Activated CD4-positive, alpha-beta T cell treated with anti-CD3 and anti-CD28 coated beads for 36 hours (primary cell): ENCODE results near the gene NAV3. TPM values are rescaled to one million over a fixed set of nuclear protein-coding genes. Genes with fewer than 3 reads are reported as not detected.

Source experiments
- ATAC-seq: fragments of 200-7000 bp; cut with Tn5 transposase; one replicate; pipeline ENCODE4 v1.10.0; 2021; ENCODE audit warnings: mild to moderate bottlenecking, moderate library complexity
- CTCF ChIA-PET: fragments of 350-600 bp; sonication (Branson Sonifier 250); formaldehyde crosslinking; loops from one replicate; lab custom pipeline; 2021; ENCODE audit warnings: antibody characterized with exemption; lab: Charles Lee
- POLR2A ChIA-PET: fragments of 350-600 bp; sonication (Branson Sonifier 250); formaldehyde crosslinking; loops from one replicate; lab custom pipeline; 2021; ENCODE audit warnings: antibody characterized with exemption, inconsistent platforms; lab: Charles Lee
- DNase-seq: peaks from one replicate; pipeline ENCODE4 v3.0.0-alpha.2; 2020
- H3K27ac Mint-ChIP-seq: one replicate; pipeline ENCODE4 v1.8.0; 2021; ENCODE audit warnings: mixed read lengths
- H3K27me3 Mint-ChIP-seq: one replicate; pipeline ENCODE4 v1.8.0; 2021; ENCODE audit warnings: mixed read lengths
- H3K36me3 Mint-ChIP-seq: one replicate; pipeline ENCODE4 v1.8.0; 2021; ENCODE audit warnings: low read depth, mixed read lengths
- H3K4me1 Mint-ChIP-seq: one replicate; pipeline ENCODE4 v1.8.0; 2021; ENCODE audit warnings: mixed read lengths
- H3K4me3 Mint-ChIP-seq: one replicate; pipeline ENCODE4 v1.8.0; 2021; ENCODE audit warnings: mild to moderate bottlenecking, moderate library complexity, mixed read lengths
- H3K9me3 Mint-ChIP-seq: one replicate; pipeline ENCODE4 v1.8.0; 2021; ENCODE audit warnings: low read depth, mixed read lengths
- intact Hi-C, 2 experiments: fragments of 100-400 bp; cut with DNase I in 1 of 2; cut with micrococcal nuclease in 1 of 2; formaldehyde crosslinking; loops; one replicate each; pipeline versions ENCODE4 v1.14.2 to v1.15.1; 2022 to 2024; cut with DNase I, micrococcal nuclease
- total RNA-seq, 2 experiments: library from RNA; stranded (reverse); gene quantifications; one replicate each; pipeline ENCODE4 v1.2.3, GENCODE V29; 2021

Gene NAV3
- total RNA-seq, 2 experiments from 2014 or later: not detected

DNA sequence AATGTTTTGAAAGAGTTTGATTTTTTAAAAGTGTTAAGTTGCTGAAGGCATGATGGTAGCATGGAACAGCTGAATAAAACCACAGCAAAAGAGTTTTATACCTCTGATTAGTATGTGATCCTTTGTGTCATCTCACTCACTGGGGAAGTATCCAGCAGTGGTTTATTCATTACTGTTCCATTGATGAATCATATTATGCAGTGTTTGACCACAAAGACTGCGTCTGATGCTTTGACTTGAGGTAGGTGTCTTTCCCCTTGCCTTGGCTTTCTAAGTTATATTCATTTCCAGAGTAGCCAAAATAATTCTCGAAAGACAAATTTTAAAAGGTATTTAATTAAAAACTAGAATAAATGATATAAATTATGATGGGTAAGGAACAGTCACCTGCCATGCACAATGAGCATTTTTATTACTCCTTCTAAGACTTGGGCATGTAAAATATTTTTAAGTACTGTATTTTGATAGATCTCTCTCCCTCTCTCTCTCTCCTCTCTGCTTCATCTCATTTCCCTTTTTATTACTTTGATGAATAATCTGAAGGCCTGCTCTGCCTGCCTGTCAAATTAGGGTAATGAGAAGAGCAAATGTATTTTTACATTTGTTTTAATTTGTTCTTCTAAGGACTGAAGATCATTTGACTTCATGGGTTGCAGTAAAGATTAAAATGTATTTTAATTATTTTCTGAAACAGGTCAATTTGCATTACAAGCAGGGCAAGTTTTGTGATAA, 164.9 kb downstream of the NAV3 start:
- intact Hi-C loops: no loop called here
- DNase-seq: no peak
- H3K27ac Mint-ChIP-seq: no peak overlapping the region
- POLR2A ChIA-PET: no interaction called here
- H3K4me1 Mint-ChIP-seq: no peaks in the 10 kb centered on the region
- H3K9me3 Mint-ChIP-seq: no peaks in the 10 kb centered on the region
- peak; percentile 74 for ATAC-seq
- no peaks in the 10 kb centered on the region for H3K27me3 Mint-ChIP-seq
- no peaks in the 10 kb centered on the region for H3K36me3 Mint-ChIP-seq
- CTCF ChIA-PET: no interaction called here
- no peak overlapping the region for H3K4me3 Mint-ChIP-seq

DNA sequence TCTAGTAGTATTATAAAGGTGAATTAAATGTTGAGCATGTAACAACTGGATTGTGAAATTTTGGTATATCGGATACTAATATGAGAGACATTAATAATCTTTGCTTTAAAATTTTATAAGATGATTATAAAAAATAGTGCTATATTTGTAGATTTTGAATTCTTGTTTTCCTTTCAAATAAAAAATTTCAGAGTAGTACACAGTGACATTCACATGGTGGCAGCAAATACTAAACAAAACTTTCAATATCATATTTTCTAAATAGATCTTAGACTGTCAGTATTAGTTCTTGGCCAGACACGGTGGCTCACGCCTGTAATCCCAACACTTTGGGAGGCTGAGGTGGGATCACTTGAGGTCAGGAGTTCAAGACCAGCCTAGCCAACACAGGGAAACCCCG, 166.0 kb downstream of the NAV3 start:
- no peaks in the 10 kb centered on the region for H3K4me1 Mint-ChIP-seq
- no peak overlapping the region for H3K4me3 Mint-ChIP-seq
- ChIA-PET POLR2A (no interaction called here), CTCF (no interaction called here)
- no peak for ATAC-seq
- intact Hi-C loops: no loop called here
- H3K36me3 Mint-ChIP-seq: no peaks in the 10 kb centered on the region
- no peak overlapping the region for H3K27ac Mint-ChIP-seq
- no peaks in the 10 kb centered on the region for H3K27me3 Mint-ChIP-seq
- no peak for DNase-seq
- no peaks in the 10 kb centered on the region for H3K9me3 Mint-ChIP-seq

DNA sequence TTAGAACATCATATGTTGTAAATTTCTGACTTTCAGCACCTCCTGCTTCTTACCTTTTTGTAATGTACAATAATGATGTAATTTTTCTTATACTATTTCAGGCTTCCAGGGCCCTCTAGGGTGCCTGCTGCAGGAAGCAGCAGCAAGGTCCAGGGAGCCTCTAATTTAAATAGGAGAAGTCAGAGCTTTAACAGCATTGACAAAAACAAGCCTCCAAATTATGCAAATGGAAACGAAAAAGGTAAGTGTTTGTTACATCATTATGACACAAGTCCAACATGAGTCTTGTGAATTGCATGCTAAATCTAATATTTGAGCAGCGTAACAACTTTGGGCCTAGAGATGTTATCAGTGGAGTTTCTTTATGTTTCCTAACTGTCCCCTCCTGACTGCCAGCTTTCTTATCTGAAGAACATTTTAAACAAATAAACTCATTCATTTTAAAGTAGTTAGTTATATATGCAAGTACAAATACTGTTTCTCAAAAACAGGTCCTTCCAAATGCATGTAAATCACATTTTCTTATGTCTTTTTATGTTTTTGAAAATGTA, 167.6 kb downstream of the NAV3 start:
- no peaks in the 10 kb centered on the region for H3K4me1 Mint-ChIP-seq
- intact Hi-C loops: no loop called here
- DNase-seq (no peak), ATAC-seq (no peak)
- no peaks in the 10 kb centered on the region for H3K36me3 Mint-ChIP-seq
- POLR2A ChIA-PET: no interaction called here
- CTCF ChIA-PET: interaction anchor here (0.6 to 1.4 kb wide), 3 partner anchors 8 to 145 kb away, joined by 3 to 4 read pairs (median 4); no protein-coding TSS in a partner anchor
- no peaks in the 10 kb centered on the region for H3K9me3 Mint-ChIP-seq
- H3K27ac Mint-ChIP-seq: no peak overlapping the region
- H3K4me3 Mint-ChIP-seq: no peak overlapping the region
- no peaks in the 10 kb centered on the region for H3K27me3 Mint-ChIP-seq

DNA sequence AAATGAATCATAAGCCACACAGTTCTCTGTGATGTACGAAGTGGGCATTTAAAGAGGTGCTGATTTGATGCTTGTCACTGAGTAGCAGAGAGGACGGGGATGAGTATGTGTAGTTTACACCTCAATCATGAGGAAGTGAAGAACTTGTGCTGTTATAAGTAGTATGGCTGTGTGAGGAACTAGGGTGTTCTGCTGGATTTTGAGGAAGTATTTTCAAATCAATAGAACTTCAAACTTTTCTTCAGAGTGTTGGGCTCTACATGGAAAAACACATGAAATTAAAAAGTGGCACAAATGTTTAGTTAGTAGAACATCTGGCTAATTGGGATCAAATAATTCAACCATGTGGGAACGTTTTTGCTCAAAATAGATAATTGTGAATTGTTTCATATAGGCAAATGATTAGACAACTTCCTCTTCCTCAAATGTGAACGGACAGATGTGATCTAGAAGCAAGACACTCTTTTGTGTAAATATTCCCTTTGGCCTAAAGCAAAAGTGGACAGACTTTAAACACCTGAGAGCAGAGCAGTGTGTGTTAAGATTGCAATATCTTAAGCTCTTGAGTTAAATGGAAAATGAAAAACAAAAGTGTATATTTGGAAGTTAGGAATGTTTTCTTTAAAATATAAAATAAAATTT, 168.5 kb downstream of the NAV3 start:
- Mint-ChIP-seq H3K36me3 (no peaks in the 10 kb centered on the region), H3K27ac (no peak overlapping the region), H3K9me3 (no peaks in the 10 kb centered on the region), H3K4me3 (no peak overlapping the region), H3K4me1 (no peaks in the 10 kb centered on the region), H3K27me3 (no peaks in the 10 kb centered on the region)
- no peak for DNase-seq
- ChIA-PET CTCF (no interaction called here), POLR2A (no interaction called here)
- intact Hi-C loops: no loop called here
- ATAC-seq: no peak

DNA sequence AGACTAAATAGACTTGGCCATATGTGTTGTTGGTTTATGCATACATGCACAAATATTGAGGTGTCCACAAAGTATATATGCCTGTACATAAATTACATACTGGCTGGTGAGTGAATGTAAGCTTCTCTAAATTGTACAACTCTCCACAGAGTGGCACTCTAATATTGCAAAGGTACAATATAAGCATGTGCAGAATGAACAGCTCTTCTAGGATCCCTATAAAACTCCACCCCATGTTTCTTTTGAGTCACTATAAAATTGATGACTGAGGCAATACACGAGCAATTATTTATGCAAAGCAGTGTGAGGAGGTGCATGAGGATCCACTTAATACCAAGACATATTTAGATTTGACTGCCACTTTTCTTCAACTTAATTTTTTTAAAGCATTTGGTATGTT, 172.2 kb downstream of the NAV3 start:
- H3K4me1 Mint-ChIP-seq: no peaks in the 10 kb centered on the region
- no peaks in the 10 kb centered on the region for H3K27me3 Mint-ChIP-seq
- no peak overlapping the region for H3K4me3 Mint-ChIP-seq
- intact Hi-C loops: loop anchor here in 1 of 2 experiments (5.0 kb wide), 1 partner anchor 1734 kb away; no protein-coding TSS in a partner anchor
- CTCF ChIA-PET: no interaction called here
- H3K9me3 Mint-ChIP-seq: no peaks in the 10 kb centered on the region
- H3K36me3 Mint-ChIP-seq: no peaks in the 10 kb centered on the region
- POLR2A ChIA-PET: no interaction called here
- no peak overlapping the region for H3K27ac Mint-ChIP-seq
- DNase-seq (no peak), ATAC-seq (no peak)

DNA sequence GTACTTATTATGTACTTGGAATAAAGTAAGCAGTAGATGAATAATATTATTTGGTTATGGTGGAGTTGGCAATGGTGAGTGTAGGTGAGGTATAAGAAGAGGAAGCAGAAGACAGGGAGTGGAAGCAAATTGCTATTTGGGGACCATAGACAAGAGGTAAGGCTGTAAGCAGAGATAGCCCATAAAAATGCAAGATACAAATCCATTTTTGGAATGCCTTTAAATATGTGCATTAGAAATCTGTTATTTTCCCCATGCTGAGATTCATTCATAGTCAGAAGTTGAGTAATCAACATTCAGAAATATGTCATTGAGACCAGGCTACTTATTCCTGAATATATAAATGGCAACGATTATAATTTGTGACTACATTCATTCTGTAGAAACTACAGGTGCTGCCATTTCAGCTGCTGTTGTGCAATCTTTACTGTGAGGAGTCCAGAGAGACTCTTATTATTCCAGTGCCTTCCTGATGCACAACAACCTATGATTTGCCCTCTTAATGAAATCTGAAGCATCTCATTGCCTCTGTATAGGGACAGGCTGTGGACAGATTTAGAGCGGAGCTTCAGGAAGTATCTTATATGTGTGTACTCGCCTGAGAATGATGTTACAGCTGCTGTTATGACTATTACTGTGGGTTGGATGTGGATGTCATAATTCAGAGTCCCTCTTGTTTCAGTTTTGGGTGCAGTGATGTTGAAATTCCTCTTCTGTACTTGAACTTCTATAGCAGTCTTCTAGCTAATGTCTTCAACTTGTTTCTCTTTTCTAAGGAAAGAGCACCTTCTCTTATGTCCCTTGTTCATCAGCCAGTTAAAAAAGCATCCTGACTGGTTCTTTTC, 173.8 kb downstream of the NAV3 start:
- no peak overlapping the region for H3K27ac Mint-ChIP-seq
- DNase-seq (no peak), ATAC-seq (no peak)
- no peaks in the 10 kb centered on the region for H3K27me3 Mint-ChIP-seq
- ChIA-PET POLR2A (no interaction called here), CTCF (no interaction called here)
- no peaks in the 10 kb centered on the region for H3K9me3 Mint-ChIP-seq
- no peaks in the 10 kb centered on the region for H3K36me3 Mint-ChIP-seq
- H3K4me3 Mint-ChIP-seq: no peak overlapping the region
- no peaks in the 10 kb centered on the region for H3K4me1 Mint-ChIP-seq
- intact Hi-C loops: loop anchor here in 1 of 2 experiments (5.0 kb wide), 1 partner anchor 1733 kb away; no protein-coding TSS in a partner anchor

DNA sequence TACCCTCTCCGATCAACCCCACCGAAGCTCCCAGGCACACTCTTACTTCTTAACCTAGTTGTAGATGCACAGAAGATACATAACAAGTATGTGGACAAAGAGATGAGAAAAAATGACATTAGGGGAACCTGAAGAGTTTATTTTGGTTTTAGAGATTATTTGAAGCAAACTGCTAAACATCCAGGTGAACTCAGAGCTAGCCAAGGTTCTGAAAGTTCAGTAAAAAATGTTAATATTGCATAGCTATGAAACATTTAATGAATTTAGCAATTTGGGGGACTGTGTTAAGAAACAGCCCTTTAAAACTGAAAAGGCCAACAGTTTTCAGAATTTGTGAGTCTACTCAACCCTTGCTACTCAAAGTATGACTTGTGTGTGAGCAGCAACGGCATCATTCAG, 174.4 kb downstream of the NAV3 start:
- ATAC-seq (no peak), DNase-seq (no peak)
- intact Hi-C loops: no loop called here
- no peak overlapping the region for H3K27ac Mint-ChIP-seq
- H3K9me3 Mint-ChIP-seq: no peaks in the 10 kb centered on the region
- H3K27me3 Mint-ChIP-seq: no peaks in the 10 kb centered on the region
- ChIA-PET CTCF (no interaction called here), POLR2A (no interaction called here)
- H3K4me1 Mint-ChIP-seq: no peaks in the 10 kb centered on the region
- no peak overlapping the region for H3K4me3 Mint-ChIP-seq
- H3K36me3 Mint-ChIP-seq: no peaks in the 10 kb centered on the region

DNA sequence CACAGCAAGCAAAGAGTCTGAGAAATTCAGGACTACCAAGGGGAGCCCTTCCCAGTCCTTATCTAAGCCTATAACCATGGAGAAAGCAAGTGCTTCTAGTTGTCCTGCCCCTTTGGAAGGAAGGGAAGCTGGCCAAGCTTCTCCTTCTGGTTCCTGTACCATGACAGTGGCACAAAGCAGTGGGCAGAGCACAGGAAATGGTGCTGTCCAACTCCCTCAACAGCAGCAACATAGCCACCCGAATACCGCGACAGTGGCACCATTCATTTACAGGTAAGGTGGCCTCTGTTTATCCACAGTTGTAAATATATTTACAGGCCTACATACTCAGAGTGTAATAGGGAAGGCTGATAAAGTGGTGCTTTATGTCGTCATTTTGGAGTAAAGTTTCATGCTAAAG, 176.5 kb downstream of the NAV3 start:
- Mint-ChIP-seq H3K27ac (no peak overlapping the region), H3K9me3 (no peaks in the 10 kb centered on the region), H3K27me3 (no peaks in the 10 kb centered on the region), H3K36me3 (no peaks in the 10 kb centered on the region), H3K4me1 (no peaks in the 10 kb centered on the region), H3K4me3 (no peak overlapping the region)
- CTCF ChIA-PET: no interaction called here
- DNase-seq (no peak), ATAC-seq (no peak)
- intact Hi-C loops: no loop called here
- POLR2A ChIA-PET: no interaction called here

DNA sequence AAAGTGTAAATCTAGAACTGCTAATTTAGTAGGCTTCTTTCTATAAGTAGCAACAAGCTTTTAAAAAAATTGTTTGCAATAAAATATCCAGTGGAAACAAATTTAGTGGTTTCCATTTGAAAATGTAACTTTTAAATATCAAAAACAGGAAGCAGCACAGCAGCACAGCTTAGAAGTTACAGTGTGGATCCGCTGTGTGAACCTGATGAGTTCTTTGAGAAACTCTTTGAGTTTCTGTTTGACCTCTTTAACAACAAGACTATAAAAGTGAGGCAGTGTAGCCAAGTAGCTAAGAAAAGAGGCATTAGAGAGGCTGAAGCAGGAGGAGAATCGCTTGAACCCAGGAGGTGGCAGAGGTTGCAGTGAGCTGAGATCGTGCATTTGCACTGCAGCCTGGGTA, 178.3 kb downstream of the NAV3 start:
- intact Hi-C loops: no loop called here
- CTCF ChIA-PET: interaction anchor here (0.7 kb wide), 1 partner anchor 1765 kb away, joined by 3 read pairs; no protein-coding TSS in a partner anchor
- no peaks in the 10 kb centered on the region for H3K36me3 Mint-ChIP-seq
- H3K4me1 Mint-ChIP-seq: no peaks in the 10 kb centered on the region
- no peak overlapping the region for H3K27ac Mint-ChIP-seq
- DNase-seq: no peak
- no peak for ATAC-seq
- no peak overlapping the region for H3K4me3 Mint-ChIP-seq
- no peaks in the 10 kb centered on the region for H3K9me3 Mint-ChIP-seq
- POLR2A ChIA-PET: no interaction called here
- H3K27me3 Mint-ChIP-seq: no peaks in the 10 kb centered on the region

DNA sequence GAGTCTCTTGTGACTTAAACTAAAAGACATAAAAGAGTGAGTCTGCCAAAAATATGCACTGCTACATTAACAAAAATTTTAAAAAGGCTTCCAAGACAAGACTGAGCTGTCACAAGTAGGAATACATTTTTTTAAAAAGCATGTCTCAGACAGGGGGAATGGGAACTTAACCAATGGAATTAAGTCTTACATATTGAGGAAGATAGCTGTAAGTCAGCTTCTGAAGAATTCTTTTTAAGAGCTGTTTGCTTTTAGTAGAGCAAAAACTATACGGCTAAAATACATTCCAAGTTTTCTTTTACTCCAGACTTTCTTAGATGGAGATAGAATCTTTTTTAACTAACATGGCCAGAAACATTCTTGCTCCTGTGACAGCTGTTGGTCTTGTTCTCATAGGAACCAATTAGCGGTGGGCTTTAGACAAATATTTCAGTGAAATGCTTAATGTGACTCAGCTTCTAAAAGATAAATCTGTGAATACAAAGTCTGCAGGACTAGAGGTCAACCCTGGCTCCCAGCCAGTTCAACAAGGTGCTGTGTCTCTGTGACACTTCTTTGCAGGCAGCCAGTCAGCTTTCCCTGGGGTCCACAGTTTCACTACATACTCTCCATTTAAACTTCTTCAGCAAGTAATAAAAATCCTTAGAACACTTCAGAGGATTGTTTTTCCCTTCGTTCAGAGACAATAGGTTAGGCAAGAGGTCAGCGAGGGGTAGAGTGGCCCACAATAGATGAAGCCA, 187.6 kb downstream of the NAV3 start:
- Mint-ChIP-seq H3K36me3 (no peaks in the 10 kb centered on the region), H3K4me3 (no peak overlapping the region), H3K9me3 (no peaks in the 10 kb centered on the region), H3K27ac (no peak overlapping the region), H3K27me3 (no peaks in the 10 kb centered on the region), H3K4me1 (no peaks in the 10 kb centered on the region)
- no peak for ATAC-seq
- intact Hi-C loops: no loop called here
- ChIA-PET CTCF (no interaction called here), POLR2A (no interaction called here)
- DNase-seq: no peak

DNA sequence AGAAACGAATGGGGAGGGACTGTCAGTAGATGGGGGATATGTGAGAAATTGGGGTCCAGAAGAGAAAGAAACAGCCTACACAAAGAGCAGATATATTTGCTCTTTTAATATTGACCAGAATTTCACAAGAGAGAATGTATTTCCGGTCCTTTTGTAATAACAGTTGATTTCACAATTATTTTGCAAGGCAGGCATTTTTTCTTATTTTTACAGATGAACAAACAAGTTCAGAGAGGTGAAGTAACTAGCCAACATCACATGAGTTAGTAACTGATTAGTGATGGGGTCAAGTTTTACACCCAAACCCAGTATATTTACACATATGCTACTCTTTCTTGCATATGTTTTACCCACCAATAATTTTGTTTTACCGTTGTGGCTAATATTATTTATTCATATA, 188.2 kb downstream of the NAV3 start:
- DNase-seq (no peak), ATAC-seq (no peak)
- ChIA-PET POLR2A (no interaction called here), CTCF (no interaction called here)
- H3K9me3 Mint-ChIP-seq: no peaks in the 10 kb centered on the region
- no peaks in the 10 kb centered on the region for H3K4me1 Mint-ChIP-seq
- no peak overlapping the region for H3K27ac Mint-ChIP-seq
- no peaks in the 10 kb centered on the region for H3K36me3 Mint-ChIP-seq
- intact Hi-C loops: no loop called here
- H3K4me3 Mint-ChIP-seq: no peak overlapping the region
- no peaks in the 10 kb centered on the region for H3K27me3 Mint-ChIP-seq
